Non-pigmented ciliary epithelial cell (primary cell): ENCODE measurements around the gene RERE.
"Not testable (repeated sequence)": the region's sequence is repeated elsewhere in the genome, so short reads cannot be mapped to it uniquely, and the experiment has no call there.

Experiments
- DNase-seq: peaks from one replicate; pipeline ENCODE4 v3.0.0-alpha.2; 2010; ENCODE audit warnings: low read depth

The RERE gene

GRCh38 chr1:8402109-8402710, 415.2 kb downstream of the RERE start:
- DNase-seq: no peak

- no peak for DNase-seq
These were observed 418.8 kb downstream of the RERE start for GRCh38 chr1:8398677-8399076.

GRCh38 chr1:8398086-8398485, 419.4 kb downstream of the RERE start:
- DNase-seq: no peak

- no peak for DNase-seq
These were observed 419.9 kb downstream of the RERE start for GRCh38 chr1:8397511-8397910.

- peak; percentile 98 for DNase-seq
These were observed 420.5 kb downstream of the RERE start for GRCh38 chr1:8396786-8397406.

GRCh38 chr1:8396083-8396785, 421.2 kb downstream of the RERE start:
- DNase-seq: peak; percentile 50

GRCh38 chr1:8395433-8395866, 422.0 kb downstream of the RERE start:
- DNase-seq: no peak

- peak; percentile 70 for DNase-seq
These were observed 422.8 kb downstream of the RERE start for GRCh38 chr1:8394456-8395321.

GRCh38 chr1:8392522-8392921, 424.9 kb downstream of the RERE start:
- DNase-seq: no peak

- DNase-seq: no peak
These were observed 426.7 kb downstream of the RERE start for GRCh38 chr1:8390707-8391106.

- DNase-seq: no peak
These were observed 427.4 kb downstream of the RERE start for GRCh38 chr1:8389958-8390535.

- no peak for DNase-seq
These were observed 428.5 kb downstream of the RERE start for GRCh38 chr1:8388732-8389562.

GRCh38 chr1:8386247-8386646, 431.2 kb downstream of the RERE start:
- DNase-seq: no peak

GRCh38 chr1:8384577-8384976, 432.9 kb downstream of the RERE start:
- no peak for DNase-seq

GRCh38 chr1:8384088-8384487, 433.4 kb downstream of the RERE start:
- DNase-seq: no peak

- no peak for DNase-seq
These were observed 434.6 kb downstream of the RERE start for GRCh38 chr1:8382608-8383505.

GRCh38 chr1:8382051-8382505, 435.4 kb downstream of the RERE start:
- DNase-seq: peak; percentile 56

GRCh38 chr1:8381618-8382017, 435.8 kb downstream of the RERE start:
- DNase-seq: peak; percentile 20

- DNase-seq: not testable (repeated sequence)
These were observed 437.1 kb downstream of the RERE start for GRCh38 chr1:8380310-8380709.
